Kidney (tissue), 14 donors: ENCODE results near the gene GRB14. TPM values are rescaled to one million over a fixed set of nuclear protein-coding genes. Genes with fewer than 3 reads are reported as not detected.

Source experiments
- DNase-seq, 5 donors: peaks; one replicate each; pipeline ENCODE4 v3.0.0-alpha.2; 2013 to 2020
- FAIRE-seq: peaks from 2 replicates; lab custom pipeline; 2012; peaks lifted over from hg19 to GRCh38; lab: Jason Lieb, UNC
- H3K27ac ChIP-seq, 2 donors: one replicate each; pipeline ENCODE4 v1.7.0; 2013; ENCODE audit warnings: low read depth in 2 of 2, low read length in 2 of 2, inconsistent platforms in 1 of 2
- H3K27me3 ChIP-seq: one replicate; pipeline ENCODE4 v1.7.1; 2013; ENCODE audit warnings: low read length, inconsistent platforms; ENCODE audit not compliant: control insufficient read depth, insufficient read depth
- H3K36me3 ChIP-seq, 3 donors: one replicate each; pipeline versions ENCODE4 v1.7.0 to v1.7.1; 2013; ENCODE audit warnings: low read length in 3 of 3, control low read depth in 1 of 3, inconsistent platforms in 1 of 3; ENCODE audit not compliant: insufficient read depth in 3 of 3, control insufficient read depth in 2 of 3
- H3K4me1 ChIP-seq, 3 donors: one replicate each; pipeline versions ENCODE4 v1.7.0 to v1.7.1; 2013; ENCODE audit warnings: low read length in 3 of 3, inconsistent platforms in 1 of 3, low read depth in 1 of 3; ENCODE audit not compliant: control insufficient read depth in 2 of 3, insufficient read depth in 2 of 3
- H3K4me3 ChIP-seq, 3 donors: one replicate each; pipeline versions ENCODE4 v1.7.0 to v1.8.1; 2013; ENCODE audit warnings: low read length in 3 of 3, control low read depth in 1 of 3, inconsistent platforms in 1 of 3
- H3K9ac ChIP-seq, 3 donors: one replicate each; pipeline versions ENCODE4 v1.7.0 to v1.7.1; 2013; ENCODE audit warnings: low read length in 3 of 3, control low read depth in 1 of 3, inconsistent platforms in 1 of 3
- H3K9me3 ChIP-seq, 3 donors: one replicate each; pipeline versions ENCODE4 v1.7.0 to v1.7.1; 2013; ENCODE audit warnings: low read length in 3 of 3, control low read depth in 1 of 3, inconsistent platforms in 1 of 3; ENCODE audit not compliant: control insufficient read depth in 2 of 3, insufficient read depth in 1 of 3
- CTCF ChIP-seq: IDR thresholded peaks from 3 replicates; pipeline ENCODE4 v1.5.1; 2012; ENCODE audit warnings: mild to moderate bottlenecking, moderate library complexity, borderline replicate concordance; ENCODE audit not compliant: insufficient read depth; ENCODE audit errors: extremely low read depth
- intact Hi-C: fragments of 100-400 bp; cut with DNase I; formaldehyde crosslinking; loops from one replicate; pipeline ENCODE4 v1.11.1; 2022
- polyA plus RNA-seq: library from polyadenylated mRNA; stranded (reverse); fragments of 350-450 nt; fragmentation: Illumina TruSeq; extraction: RNeasy Lipid Tissue Mini Kit (QIAGEN cat#74804); gene quantifications from one replicate; pipeline ENCODE4 v1.2.3, GENCODE V29; 2014; ENCODE audit warnings: low read depth, low replicate concordance; ENCODE audit not compliant: insufficient read depth
- total RNA-seq: library from RNA; stranded (reverse); fragmentation: NEBNext Ultra II Directional; extraction: Animal tissue kit (Norgen Biotek cat#: 25700); gene quantifications from one replicate; pipeline ENCODE4 v1.2.1, GENCODE V29; 2021
- donor health status: control.
- donor health status: control.
- donor health status: control.
- donor health status: control.
- donor health status: control.
- donor health status: DM: yes; HTN: yes; CAD: no.
- donor health status: Normal renal cell carcinoma (clear cell type).

The GRB14 gene
- total and polyA plus RNA-seq, 2 donors from 2014 or later: 41.7 to 71.3 TPM

DNA sequence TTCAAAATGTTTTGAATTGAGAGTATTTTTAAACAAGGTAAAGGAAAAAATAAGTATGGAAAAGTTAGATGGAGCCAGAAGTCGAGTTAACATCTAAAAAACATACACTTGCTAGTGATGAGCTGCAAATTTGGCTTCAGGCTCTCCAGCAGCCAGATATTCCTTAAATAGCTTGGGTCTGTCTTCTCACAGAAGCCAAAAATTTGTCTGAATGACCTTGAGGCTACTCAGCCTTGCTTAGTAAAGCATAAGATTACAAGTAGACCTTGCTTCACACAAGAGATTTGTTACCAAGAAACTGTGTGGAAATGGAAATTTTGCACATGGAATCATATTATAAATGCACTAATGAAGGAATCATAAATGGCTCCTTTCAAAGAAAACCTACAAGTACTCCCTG is 40.8 kb upstream of the GRB14 start:
- no peaks in the 10 kb centered on the region for H3K9me3 ChIP-seq
- H3K4me1 ChIP-seq: no peaks in the 10 kb centered on the region
- H3K27ac ChIP-seq: no peak overlapping the region
- TF ChIP-seq CTCF: no peak
- FAIRE-seq (no peak), DNase-seq (no peak)
- no peak overlapping the region for H3K9ac ChIP-seq
- H3K4me3 ChIP-seq: no peak overlapping the region
- H3K27me3 ChIP-seq: no peaks in the 10 kb centered on the region
- H3K36me3 ChIP-seq: no peaks in the 10 kb centered on the region
- intact Hi-C loops: no loop called here

- H3K9me3 ChIP-seq: no peaks in the 10 kb centered on the region
- H3K36me3 ChIP-seq: no peaks in the 10 kb centered on the region
- no peak overlapping the region for H3K27ac ChIP-seq
- H3K4me1 ChIP-seq: no peaks in the 10 kb centered on the region
- no peak overlapping the region for H3K9ac ChIP-seq
- H3K4me3 ChIP-seq: no peak overlapping the region
- no peak for TF ChIP-seq CTCF
- DNase-seq (no peak), FAIRE-seq (no peak)
- H3K27me3 ChIP-seq: no peaks in the 10 kb centered on the region
- intact Hi-C loops: no loop called here
These were observed 40.1 kb upstream of the GRB14 start for GRCh38 chr2:164661349-164661748.

DNA sequence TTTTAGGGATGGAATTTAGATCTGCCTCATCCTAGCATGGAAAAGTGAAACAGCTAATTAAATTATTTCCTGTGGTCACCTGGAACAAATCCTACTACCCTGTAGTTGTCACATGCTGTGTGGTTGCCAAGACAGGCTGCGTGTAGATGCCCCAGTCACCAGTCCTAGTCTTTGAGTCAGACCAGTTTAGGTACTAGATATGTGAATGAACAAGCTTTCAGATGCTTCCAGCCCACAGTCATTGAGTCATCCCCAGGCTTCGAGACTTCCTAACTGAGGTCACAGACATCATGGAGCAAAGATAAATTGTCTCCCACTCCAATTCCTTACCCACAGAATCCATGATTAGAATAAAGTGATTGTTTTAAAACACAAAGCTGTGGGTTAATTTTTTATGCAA is 35.8 kb upstream of the GRB14 start:
- intact Hi-C loops: no loop called here
- FAIRE-seq: no peak
- H3K9me3 ChIP-seq: peaks cover 0 to 5% (median 0%) of the 10 kb centered on the region in 3 donors
- TF ChIP-seq CTCF: no peak
- H3K27me3 ChIP-seq: no peaks in the 10 kb centered on the region
- H3K4me3 ChIP-seq: no peak overlapping the region
- H3K27ac ChIP-seq: no peak overlapping the region
- no peaks in the 10 kb centered on the region for H3K36me3 ChIP-seq
- H3K4me1 ChIP-seq: no peaks in the 10 kb centered on the region
- no peak for DNase-seq
- no peak overlapping the region for H3K9ac ChIP-seq

- FAIRE-seq (no peak), DNase-seq (no peak)
- intact Hi-C loops: no loop called here
- Histone ChIP-seq H3K9me3 (peaks cover 0 to 14% (median 2%) of the 10 kb centered on the region in 3 donors), H3K9ac (no peak overlapping the region), H3K27ac (no peak overlapping the region), H3K27me3 (no peaks in the 10 kb centered on the region), H3K4me1 (no peaks in the 10 kb centered on the region), H3K4me3 (no peak overlapping the region), H3K36me3 (no peaks in the 10 kb centered on the region)
- no peak for TF ChIP-seq CTCF
These were observed 34.5 kb upstream of the GRB14 start for GRCh38 chr2:164655750-164656149.
